Left lung (tissue), 10 donors: ENCODE measurements around the gene HDAC4. TPM values are rescaled to one million over a fixed set of nuclear protein-coding genes. Genes with fewer than 3 reads are reported as not detected.

Experiments used
- ATAC-seq: fragments of 200-7000 bp; cut with Tn5 transposase; one replicate; pipeline ENCODE4 v1.9.1; 2020; ENCODE audit warnings: moderate library complexity
- DNase-seq, 4 donors: peaks; one replicate each; pipeline ENCODE4 v3.0.0-alpha.2; 2013 to 2020
- H3K27ac ChIP-seq, 2 donors: fragments of 200-600 bp; sonication (generic) in 1 of 2; one replicate each; pipeline versions ENCODE4 v1.5.0 to v1.8.0; 2020 to 2021
- H3K27me3 ChIP-seq, 2 donors: fragments of 200-600 bp; sonication (generic) in 1 of 2; one replicate each; pipeline versions ENCODE4 v1.5.0 to v1.8.0; 2020 to 2021
- H3K36me3 ChIP-seq, 2 donors: fragments of 200-600 bp; sonication (generic) in 1 of 2; one replicate each; pipeline versions ENCODE4 v1.5.0 to v1.8.0; 2020 to 2021
- H3K4me1 ChIP-seq, 2 donors: fragments of 200-600 bp; one replicate each; pipeline ENCODE4 v1.8.0; 2021
- H3K4me3 ChIP-seq, 2 donors: fragments of 200-600 bp; sonication (generic) in 1 of 2; one replicate each; pipeline versions ENCODE4 v1.5.0 to v1.8.0; 2020 to 2021; ENCODE audit warnings: mild to moderate bottlenecking in 1 of 2
- H3K9me3 ChIP-seq, 2 donors: fragments of 200-600 bp; sonication (generic) in 1 of 2; one replicate each; pipeline versions ENCODE4 v1.5.0 to v1.8.0; 2020 to 2021
- CTCF ChIP-seq, 2 donors: fragments of 200-600 bp; sonication (generic) in 1 of 2; IDR thresholded peaks; one replicate each; pipeline versions ENCODE4 v1.5.0 to v1.8.0; 2021; ENCODE audit warnings: antibody characterized with exemption in 2 of 2
- intact Hi-C, 2 donors: fragments of 100-400 bp; cut with DNase I; formaldehyde crosslinking; loops; one replicate each; pipeline versions ENCODE4 v1.11.2 to v1.14.2; 2022
- polyA plus RNA-seq, 6 donors: library from polyadenylated mRNA; unstranded; fragments of 120-200 nt; gene quantifications; one replicate each; pipeline ENCODE4 v1.2.1, GENCODE V29; 2013; ENCODE audit not compliant: insufficient read length in 6 of 6
- total RNA-seq, 2 donors: library from RNA; stranded (reverse); fragmentation: NEBNext Ultra II Directional; extraction: Animal tissue kit (Norgen Biotek cat#: 25700); gene quantifications; one replicate each; pipeline ENCODE4 v1.2.1, GENCODE V29; 2021
- donor health status: DM: no; HTN: yes; CAD: no.
- donor health status: DM: no; HTN: no; CAD: no.

Gene HDAC4
- total and polyA plus RNA-seq, 8 donors: 9.9 to 36.8 (median 12.8) TPM

DNA sequence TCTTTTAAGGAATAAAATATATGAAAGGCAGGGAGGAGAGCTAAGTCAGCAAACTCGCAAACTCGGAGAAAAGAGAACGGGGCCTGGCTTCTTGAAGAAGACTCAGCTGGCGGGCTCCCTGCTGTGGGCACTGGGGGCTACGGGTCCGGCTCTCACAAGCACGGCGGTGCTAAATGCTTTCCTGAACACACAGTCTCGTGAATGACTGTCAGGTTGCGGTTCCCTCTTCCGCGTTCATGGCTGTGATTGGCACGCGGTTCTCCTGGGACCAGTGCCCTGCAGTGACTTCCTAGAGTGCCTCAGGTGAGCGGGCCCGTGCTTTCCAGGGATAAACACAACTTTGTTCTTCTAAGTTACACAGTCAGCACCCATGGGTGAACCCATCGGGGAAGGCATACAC, 208.4 kb downstream of the HDAC4 start:
- no peak overlapping the region for H3K27ac ChIP-seq
- TF ChIP-seq CTCF (IDR thresholded peaks at IDR 0.05): no peak
- intact Hi-C loops: no loop called here
- ATAC-seq (no peak), DNase-seq (peak in 2 of 4 donors; percentile 29 to 45)
- peaks cover 0 to 3% of the 10 kb centered on the region in 2 donors for H3K4me1 ChIP-seq
- no peak overlapping the region for H3K4me3 ChIP-seq
- H3K9me3 ChIP-seq: peaks cover 0 to 6% of the 10 kb centered on the region in 2 donors
- H3K27me3 ChIP-seq: no peaks in the 10 kb centered on the region
- H3K36me3 ChIP-seq: peaks cover 0 to 57% of the 10 kb centered on the region in 2 donors

GRCh38 chr2:239190921-239191885, 209.6 kb downstream of the HDAC4 start:
- no peaks in the 10 kb centered on the region for H3K27me3 ChIP-seq
- DNase-seq (peak in 2 of 4 donors; percentile 31 to 60), ATAC-seq (no peak)
- H3K4me1 ChIP-seq: peaks cover 0 to 3% of the 10 kb centered on the region in 2 donors
- intact Hi-C loops: no loop called here
- peaks cover 0 to 58% of the 10 kb centered on the region in 2 donors for H3K36me3 ChIP-seq
- H3K4me3 ChIP-seq: no peak overlapping the region
- peaks cover 0 to 6% of the 10 kb centered on the region in 2 donors for H3K9me3 ChIP-seq
- H3K27ac ChIP-seq: no peak overlapping the region
- TF ChIP-seq CTCF (IDR thresholded peaks at IDR 0.05): no peak

DNA sequence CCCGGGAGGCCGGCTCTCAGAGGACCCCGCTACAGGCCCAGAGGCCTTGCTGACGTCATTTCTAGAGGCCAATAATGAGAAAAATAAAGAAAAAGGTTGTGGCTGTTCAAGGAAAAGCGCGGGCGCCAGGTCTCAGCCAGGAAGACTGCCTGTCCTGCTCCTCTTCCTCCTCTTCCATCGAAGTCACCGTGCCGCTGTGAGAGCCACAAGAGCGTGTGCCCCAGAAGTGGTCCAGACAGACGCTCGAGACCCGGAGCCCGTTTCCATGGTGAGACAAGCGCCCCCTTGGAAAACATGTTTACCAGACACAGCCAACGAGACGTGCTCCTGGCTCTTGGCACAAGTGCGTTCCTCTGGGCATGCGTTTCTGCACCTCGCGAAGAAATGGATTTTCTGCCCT, 210.5 kb downstream of the HDAC4 start:
- Histone ChIP-seq H3K27me3 (no peaks in the 10 kb centered on the region), H3K4me3 (no peak overlapping the region), H3K27ac (no peak overlapping the region), H3K36me3 (peaks cover 0 to 64% of the 10 kb centered on the region in 2 donors), H3K9me3 (peaks cover 0 to 6% of the 10 kb centered on the region in 2 donors), H3K4me1 (peaks cover 0 to 3% of the 10 kb centered on the region in 2 donors)
- peak in 2 of 4 donors; percentile 22 to 41 for DNase-seq
- TF ChIP-seq CTCF (IDR thresholded peaks at IDR 0.05): no peak
- intact Hi-C loops: no loop called here
- ATAC-seq: no peak

- TF ChIP-seq CTCF (IDR thresholded peaks at IDR 0.05): no peak
- Histone ChIP-seq H3K4me3 (no peak overlapping the region), H3K4me1 (peaks cover 0 to 3% of the 10 kb centered on the region in 2 donors), H3K9me3 (peaks cover 0 to 6% of the 10 kb centered on the region in 2 donors), H3K36me3 (peaks cover 0 to 61% of the 10 kb centered on the region in 2 donors), H3K27me3 (no peaks in the 10 kb centered on the region), H3K27ac (no peak overlapping the region)
- ATAC-seq (no peak), DNase-seq (peak in 2 of 4 donors; percentile 22 to 45)
- intact Hi-C loops: no loop called here
Observed at GRCh38 chr2:239189711-239190131, 211.1 kb downstream of the HDAC4 start.

DNA sequence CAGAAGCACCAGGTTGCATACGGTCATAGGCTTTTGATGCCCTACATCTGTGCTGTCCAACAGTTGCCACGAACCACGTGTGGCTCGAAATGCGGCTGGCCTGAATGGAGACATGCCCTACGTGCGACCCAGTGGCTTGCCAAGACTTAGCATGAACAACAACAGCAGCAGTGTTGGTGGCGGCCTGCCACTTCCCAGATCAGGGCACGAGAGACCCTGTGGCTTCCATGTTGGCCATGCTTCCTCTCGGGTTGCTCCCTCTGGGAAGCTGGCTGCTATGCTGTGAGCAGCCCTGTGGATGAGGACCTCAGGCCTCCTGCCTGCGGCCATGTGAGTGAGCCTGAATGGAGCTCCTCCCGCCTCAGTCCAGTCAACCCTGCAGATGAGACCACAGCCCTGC, 212.3 kb downstream of the HDAC4 start:
- no peaks in the 10 kb centered on the region for H3K27me3 ChIP-seq
- peaks cover 0 to 6% of the 10 kb centered on the region in 2 donors for H3K9me3 ChIP-seq
- peaks cover 0 to 3% of the 10 kb centered on the region in 2 donors for H3K4me1 ChIP-seq
- intact Hi-C loops: no loop called here
- ATAC-seq (no peak), DNase-seq (peak in 1 of 4 donors; percentile 25)
- no peak overlapping the region for H3K4me3 ChIP-seq
- no peak overlapping the region for H3K27ac ChIP-seq
- H3K36me3 ChIP-seq: peaks cover 0 to 58% of the 10 kb centered on the region in 2 donors
- TF ChIP-seq CTCF (IDR thresholded peaks at IDR 0.05): no peak
